SK-N-SH treated with all-trans-retinoic acid at 6 μM for 48 hours (cell line): Measurements from ENCODE around the gene TRIM33.

Experiments
- ATAC-seq: fragments of 200-7000 bp; cut with Tn5 transposase; 3 replicates; pipeline ENCODE4 v1.9.1; 2020; ENCODE audit warnings: mild to moderate bottlenecking, moderate library complexity
- ARNTL ChIP-seq: fragments of 450-650 bp; formaldehyde crosslinking; IDR thresholded peaks from 2 replicates; pipeline ENCODE4 v1.5.0; 2020; ENCODE audit warnings: low read depth, mild to moderate bottlenecking, moderate library complexity, borderline replicate concordance
- BACH2 ChIP-seq: fragments of 250-450 bp; sonication (Bioruptor Pico); IDR thresholded peaks from 2 replicates; pipeline ENCODE4 v1.9.0; 2021; ENCODE audit warnings: mild to moderate bottlenecking, borderline replicate concordance
- CSDC2 ChIP-seq: fragments of 250-450 bp; sonication (Bioruptor Pico); IDR thresholded peaks from 2 replicates; pipeline ENCODE4 v1.5.0; 2020; ENCODE audit warnings: mild to moderate bottlenecking, moderate library complexity
- ESRRG ChIP-seq: fragments of 250-450 bp; sonication (Bioruptor Pico); IDR thresholded peaks from 2 replicates; pipeline ENCODE4 v1.6.1; 2021; ENCODE audit warnings: mild to moderate bottlenecking
- GLIS3 ChIP-seq: fragments of 250-450 bp; sonication (Bioruptor Pico); IDR thresholded peaks from 2 replicates; pipeline ENCODE4 v1.5.0; 2020; ENCODE audit warnings: mild to moderate bottlenecking, moderate library complexity
- ISL1 ChIP-seq: fragments of 250-450 bp; sonication (Bioruptor Pico); IDR thresholded peaks from 2 replicates; pipeline ENCODE4 v2.1.2; 2022; ENCODE audit warnings: mild to moderate bottlenecking, moderate library complexity
- OSR1 ChIP-seq: fragments of 250-450 bp; sonication (Bioruptor Pico); IDR thresholded peaks from 2 replicates; pipeline ENCODE4 v1.8.0; 2022; ENCODE audit warnings: moderate library complexity, mild to moderate bottlenecking, inconsistent platforms
- PATZ1 ChIP-seq: fragments of 250-450 bp; sonication (Bioruptor Pico); IDR thresholded peaks from 2 replicates; pipeline ENCODE4 v1.8.0; 2020; ENCODE audit warnings: mild to moderate bottlenecking, moderate library complexity, borderline replicate concordance
- PPARA ChIP-seq: fragments of 250-450 bp; sonication (Bioruptor Pico); IDR thresholded peaks from 2 replicates; pipeline ENCODE4 v1.5.0; 2020; ENCODE audit warnings: mild to moderate bottlenecking, borderline replicate concordance
- RARB ChIP-seq: fragments of 250-450 bp; sonication (Bioruptor Pico); IDR thresholded peaks from 2 replicates; pipeline ENCODE4 v1.8.0; 2021; ENCODE audit warnings: mild to moderate bottlenecking, moderate library complexity
- SNAI2 ChIP-seq: fragments of 250-450 bp; sonication (Bioruptor Pico); IDR thresholded peaks from 2 replicates; pipeline ENCODE4 v1.5.0; 2020; ENCODE audit warnings: mild to moderate bottlenecking, moderate library complexity
- TOX ChIP-seq: fragments of 250-450 bp; sonication (Bioruptor Pico); IDR thresholded peaks from 2 replicates; pipeline ENCODE4 v1.8.0; 2021; ENCODE audit warnings: mild to moderate bottlenecking, moderate library complexity, borderline replicate concordance
- TSHZ2 ChIP-seq: fragments of 250-450 bp; sonication (Bioruptor Pico); IDR thresholded peaks from 2 replicates; pipeline ENCODE4 v1.5.0; 2020; ENCODE audit warnings: mild to moderate bottlenecking, moderate library complexity
- ZC3H10 ChIP-seq: fragments of 250-450 bp; sonication (Bioruptor Pico); IDR thresholded peaks from 2 replicates; pipeline ENCODE4 v1.5.1; 2021; ENCODE audit warnings: mild to moderate bottlenecking, moderate library complexity
- ZFP3 ChIP-seq: fragments of 250-450 bp; sonication (Bioruptor Pico); IDR thresholded peaks from 2 replicates; pipeline ENCODE4 v1.5.0; 2020; ENCODE audit warnings: mild to moderate bottlenecking, moderate library complexity
- ZFP30 ChIP-seq: fragments of 450-650 bp; formaldehyde crosslinking; IDR thresholded peaks from 2 replicates; pipeline ENCODE4 v1.5.0; 2022; ENCODE audit warnings: mild to moderate bottlenecking, moderate library complexity
- ZNF565 ChIP-seq: fragments of 450-650 bp; formaldehyde crosslinking; conservative IDR thresholded peaks from 2 replicates; pipeline ENCODE4 v1.5.0; 2020; ENCODE audit warnings: low read depth, mild to moderate bottlenecking, moderate library complexity
- ZNF70 ChIP-seq: fragments of 450-650 bp; formaldehyde crosslinking; IDR thresholded peaks from 2 replicates; pipeline ENCODE4 v1.5.0; 2020; ENCODE audit warnings: mild to moderate bottlenecking, moderate library complexity
- ZNF8 ChIP-seq: fragments of 450-650 bp; formaldehyde crosslinking; IDR thresholded peaks from 2 replicates; pipeline ENCODE4 v1.5.0; 2020; ENCODE audit warnings: mild to moderate bottlenecking, moderate library complexity
- TF ChIP-seq, protein P1 (sequence below): fragments of 250-450 bp; sonication (Bioruptor Pico); IDR thresholded peaks from 2 replicates; pipeline ENCODE4 v1.5.1; 2021; ENCODE audit warnings: mild to moderate bottlenecking, moderate library complexity
- TF ChIP-seq, protein P2 (sequence below): fragments of 250-450 bp; sonication (Bioruptor Pico); IDR thresholded peaks from 2 replicates; pipeline ENCODE4 v1.8.0; 2021; ENCODE audit warnings: low read depth, mild to moderate bottlenecking, moderate library complexity, borderline replicate concordance

The TRIM33 gene

DNA sequence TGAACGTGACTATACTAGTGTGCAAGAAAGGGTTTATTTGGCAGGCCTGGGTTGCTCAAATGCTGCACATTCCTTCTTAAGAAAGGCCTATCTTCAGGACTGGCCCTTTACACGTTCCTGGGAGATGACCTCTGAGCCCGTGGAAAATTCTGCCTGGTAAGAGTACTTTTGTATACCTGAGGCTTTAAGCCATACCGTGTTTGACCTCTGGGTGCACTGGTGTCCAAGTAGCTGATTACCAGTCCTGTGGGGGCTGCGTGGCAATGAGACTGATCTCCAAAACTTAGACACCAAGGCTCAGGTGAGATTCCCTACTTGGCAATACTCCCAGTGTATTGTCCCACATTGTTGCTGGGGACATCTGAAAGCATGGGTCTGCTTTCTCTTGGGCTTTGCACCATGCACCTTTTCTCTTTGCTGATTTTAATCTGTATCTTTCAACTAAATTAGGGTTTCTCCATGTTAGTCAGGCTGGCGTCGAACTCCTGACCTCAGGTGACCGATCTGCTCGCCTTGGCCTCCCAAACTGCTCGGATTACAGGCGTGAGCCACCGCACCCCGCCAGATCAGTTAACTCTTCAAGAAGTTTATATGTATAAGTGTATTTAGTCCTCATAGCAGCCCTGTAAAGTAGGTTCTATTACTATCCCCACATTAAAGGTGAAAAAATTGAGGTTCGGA, 44.5 kb downstream of the TRIM33 start:
- ATAC-seq = no peak
- TF ChIP-seq, protein P1, sequence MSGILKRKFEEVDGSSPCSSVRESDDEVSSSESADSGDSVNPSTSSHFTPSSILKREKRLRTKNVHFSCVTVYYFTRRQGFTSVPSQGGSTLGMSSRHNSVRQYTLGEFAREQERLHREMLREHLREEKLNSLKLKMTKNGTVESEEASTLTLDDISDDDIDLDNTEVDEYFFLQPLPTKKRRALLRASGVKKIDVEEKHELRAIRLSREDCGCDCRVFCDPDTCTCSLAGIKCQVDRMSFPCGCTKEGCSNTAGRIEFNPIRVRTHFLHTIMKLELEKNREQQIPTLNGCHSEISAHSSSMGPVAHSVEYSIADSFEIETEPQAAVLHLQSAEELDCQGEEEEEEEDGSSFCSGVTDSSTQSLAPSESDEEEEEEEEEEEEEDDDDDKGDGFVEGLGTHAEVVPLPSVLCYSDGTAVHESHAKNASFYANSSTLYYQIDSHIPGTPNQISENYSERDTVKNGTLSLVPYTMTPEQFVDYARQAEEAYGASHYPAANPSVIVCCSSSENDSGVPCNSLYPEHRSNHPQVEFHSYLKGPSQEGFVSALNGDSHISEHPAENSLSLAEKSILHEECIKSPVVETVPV = no peak
- no peak for TF ChIP-seq GLIS3 (CRISPR knock-in tag)
- no peak for TF ChIP-seq ISL1 (CRISPR knock-in tag)
- no peak for TF ChIP-seq ZFP30 (CRISPR knock-in tag)
- TF ChIP-seq PATZ1 (CRISPR knock-in tag) = no peak
- TF ChIP-seq BACH2 (CRISPR knock-in tag) = no peak
- no peak for TF ChIP-seq ZNF8 (CRISPR knock-in tag)
- no peak for TF ChIP-seq TSHZ2 (CRISPR knock-in tag)
- no peak for TF ChIP-seq PPARA (CRISPR knock-in tag)
- no peak for TF ChIP-seq CSDC2 (CRISPR knock-in tag)
- TF ChIP-seq, protein P2, sequence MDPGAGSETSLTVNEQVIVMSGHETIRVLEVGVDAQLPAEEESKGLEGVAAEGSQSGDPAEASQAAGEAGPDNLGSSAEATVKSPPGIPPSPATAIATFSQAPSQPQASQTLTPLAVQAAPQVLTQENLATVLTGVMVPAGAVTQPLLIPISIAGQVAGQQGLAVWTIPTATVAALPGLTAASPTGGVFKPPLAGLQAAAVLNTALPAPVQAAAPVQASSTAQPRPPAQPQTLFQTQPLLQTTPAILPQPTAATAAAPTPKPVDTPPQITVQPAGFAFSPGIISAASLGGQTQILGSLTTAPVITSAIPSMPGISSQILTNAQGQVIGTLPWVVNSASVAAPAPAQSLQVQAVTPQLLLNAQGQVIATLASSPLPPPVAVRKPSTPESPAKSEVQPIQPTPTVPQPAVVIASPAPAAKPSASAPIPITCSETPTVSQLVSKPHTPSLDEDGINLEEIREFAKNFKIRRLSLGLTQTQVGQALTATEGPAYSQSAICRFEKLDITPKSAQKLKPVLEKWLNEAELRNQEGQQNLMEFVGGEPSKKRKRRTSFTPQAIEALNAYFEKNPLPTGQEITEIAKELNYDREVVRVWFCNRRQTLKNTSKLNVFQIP (CRISPR knock-in tag) = no peak
- no peak for TF ChIP-seq ZNF70
- TF ChIP-seq ESRRG (CRISPR knock-in tag) = no peak
- TF ChIP-seq ZNF565 (CRISPR knock-in tag) = no peak
- no peak for TF ChIP-seq ARNTL (CRISPR knock-in tag)

- TF ChIP-seq ZNF70 (no peak), ZFP30 (CRISPR knock-in tag) (no peak), PATZ1 (CRISPR knock-in tag) (no peak), ZNF565 (CRISPR knock-in tag) (no peak), ZC3H10 (no peak), ZFP3 (CRISPR knock-in tag) (no peak), SNAI2 (CRISPR knock-in tag) (no peak), TSHZ2 (CRISPR knock-in tag) (no peak), PPARA (CRISPR knock-in tag) (no peak), ESRRG (CRISPR knock-in tag) (no peak), OSR1 (CRISPR knock-in tag) (no peak), ZNF8 (CRISPR knock-in tag) (no peak), TOX (CRISPR knock-in tag) (no peak), RARB (CRISPR knock-in tag) (no peak)
- TF ChIP-seq, protein P1 = no peak
- TF ChIP-seq, protein P2 (CRISPR knock-in tag) = no peak
- no peak for ATAC-seq
Observed at GRCh38 chr1:114462963-114463362, 48.0 kb downstream of the TRIM33 start.
